Thyroid gland (tissue), 4 donors: Measurements from ENCODE around the gene DNAAF5.

Source experiments
- POLR2A ChIP-seq, 2 donors: fragments of 450-650 bp; IDR thresholded peaks; one replicate each; pipeline ENCODE4 v1.6.1; 2017; ENCODE audit warnings: antibody characterized with exemption in 2 of 2, mild to moderate bottlenecking in 2 of 2, moderate library complexity in 1 of 2
- TF ChIP-seq, protein P1 (sequence below), 6 experiments: fragments of 200-600 bp in 3 of 6; fragments of 450-650 bp in 3 of 6; sonication (generic) in 3 of 6; IDR thresholded peaks; one replicate each; pipeline ENCODE4 v1.5.1; 2016 to 2019; ENCODE audit warnings: antibody characterized with exemption in 6 of 6, mild to moderate bottlenecking in 2 of 6, inconsistent platforms in 1 of 6, moderate library complexity in 1 of 6

DNA sequence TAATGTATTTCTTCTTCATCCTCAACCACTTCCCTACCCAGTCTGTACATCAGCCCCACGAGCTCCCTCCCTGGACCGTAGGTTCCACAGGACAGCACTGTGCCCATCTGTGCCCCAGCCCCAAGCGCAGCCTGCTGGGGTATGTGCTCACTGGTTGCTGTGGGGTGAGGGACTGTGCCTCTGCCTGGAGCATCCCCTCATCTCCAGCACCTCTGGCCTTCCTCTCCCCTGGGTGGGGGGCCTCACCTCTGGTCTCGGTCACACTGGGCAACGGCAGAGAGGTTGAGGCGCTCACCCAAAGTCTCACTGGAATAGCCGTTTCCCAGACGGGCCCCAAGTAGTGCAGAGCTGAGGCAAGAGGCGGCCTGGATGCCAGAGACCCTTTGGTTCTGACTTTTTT is 2.1 kb downstream of the DNAAF5 start:
- TF ChIP-seq, protein P1, sequence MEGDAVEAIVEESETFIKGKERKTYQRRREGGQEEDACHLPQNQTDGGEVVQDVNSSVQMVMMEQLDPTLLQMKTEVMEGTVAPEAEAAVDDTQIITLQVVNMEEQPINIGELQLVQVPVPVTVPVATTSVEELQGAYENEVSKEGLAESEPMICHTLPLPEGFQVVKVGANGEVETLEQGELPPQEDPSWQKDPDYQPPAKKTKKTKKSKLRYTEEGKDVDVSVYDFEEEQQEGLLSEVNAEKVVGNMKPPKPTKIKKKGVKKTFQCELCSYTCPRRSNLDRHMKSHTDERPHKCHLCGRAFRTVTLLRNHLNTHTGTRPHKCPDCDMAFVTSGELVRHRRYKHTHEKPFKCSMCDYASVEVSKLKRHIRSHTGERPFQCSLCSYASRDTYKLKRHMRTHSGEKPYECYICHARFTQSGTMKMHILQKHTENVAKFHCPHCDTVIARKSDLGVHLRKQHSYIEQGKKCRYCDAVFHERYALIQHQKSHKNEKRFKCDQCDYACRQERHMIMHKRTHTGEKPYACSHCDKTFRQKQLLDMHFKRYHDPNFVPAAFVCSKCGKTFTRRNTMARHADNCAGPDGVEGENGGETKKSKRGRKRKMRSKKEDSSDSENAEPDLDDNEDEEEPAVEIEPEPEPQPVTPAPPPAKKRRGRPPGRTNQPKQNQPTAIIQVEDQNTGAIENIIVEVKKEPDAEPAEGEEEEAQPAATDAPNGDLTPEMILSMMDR (IDR thresholded peaks at IDR 0.05) = no peak
- no peak for TF ChIP-seq POLR2A (IDR thresholded peaks at IDR 0.05)
